Measurements from ENCODE around the gene COL5A1.

COL5A1 gene

GRCh38 chr9:134648701-134649530 is 7.3 kb downstream of the COL5A1 start:
- peak in 3 of 42 donors; percentile 24 to 55 (median 41) for DNase-seq
- intact Hi-C loops (cut with DNase I) = no loop called here

- peak in 1 of 42 donors; percentile 3 for DNase-seq
- intact Hi-C loops (cut with DNase I) = no loop called here
Observed at GRCh38 chr9:134650431-134651190, 9.0 kb downstream of the COL5A1 start.

- intact Hi-C loops (cut with DNase I) = no loop called here
- no peak for DNase-seq
Observed at GRCh38 chr9:134651226-134651905, 9.8 kb downstream of the COL5A1 start.

GRCh38 chr9:134652291-134653225 is 11.0 kb downstream of the COL5A1 start:
- intact Hi-C loops (cut with DNase I) = no loop called here
- no peak for DNase-seq

GRCh38 chr9:134653259-134654009 is 11.8 kb downstream of the COL5A1 start:
- no peak for DNase-seq
- intact Hi-C loops (cut with DNase I) = no loop called here

GRCh38 chr9:134655101-134655500 is 13.5 kb downstream of the COL5A1 start:
- intact Hi-C loops (cut with DNase I) = no loop called here
- peak in 1 of 42 donors; percentile 2 for DNase-seq

GRCh38 chr9:134655586-134656333 is 14.2 kb downstream of the COL5A1 start:
- peak in 1 of 42 donors; percentile 3 for DNase-seq

GRCh38 chr9:134656334-134657006 is 14.9 kb downstream of the COL5A1 start:
- DNase-seq = peak in 3 of 42 donors; percentile 13 to 53 (median 41)
- intact Hi-C loops (cut with DNase I) = no loop called here

More at GRCh38 chr9:134655586-134656333, 14.2 kb downstream of the COL5A1 start:
- intact Hi-C loops (cut with DNase I) = no loop called here

- no peak for DNase-seq
- intact Hi-C loops (cut with DNase I) = no loop called here
Observed at GRCh38 chr9:134657666-134658377, 16.2 kb downstream of the COL5A1 start.

- DNase-seq = no peak
- intact Hi-C loops (cut with DNase I) = no loop called here
Observed at GRCh38 chr9:134658378-134658955, 16.9 kb downstream of the COL5A1 start.

- DNase-seq = no peak
- intact Hi-C loops (cut with DNase I) = no loop called here
Observed at GRCh38 chr9:134659688-134660131, 18.1 kb downstream of the COL5A1 start.

GRCh38 chr9:134660407-134660806 is 18.8 kb downstream of the COL5A1 start:
- intact Hi-C loops (cut with DNase I) = no loop called here
- DNase-seq = no peak

- intact Hi-C loops (cut with DNase I) = no loop called here
Observed at GRCh38 chr9:134661299-134661698, 19.7 kb downstream of the COL5A1 start.

GRCh38 chr9:134661791-134662142 is 20.2 kb downstream of the COL5A1 start:
- intact Hi-C loops (cut with DNase I) = no loop called here
- DNase-seq = peak in 1 of 42 donors; percentile 3

More at GRCh38 chr9:134661299-134661698, 19.7 kb downstream of the COL5A1 start:
- no peak for DNase-seq

- peak in 2 of 42 donors; percentile 7 to 27 for DNase-seq
- intact Hi-C loops (cut with DNase I) = no loop called here
Observed at GRCh38 chr9:134662143-134662876, 20.7 kb downstream of the COL5A1 start.
